Trophoblast cell (in vitro differentiated cells and primary cell): Measurements from ENCODE around the gene SLC16A2. TPM values are rescaled to one million over a fixed set of nuclear protein-coding genes. Genes with fewer than 3 reads are reported as not detected.

Experiments used
- DNase-seq, 2 donors: peaks; one replicate each; pipeline ENCODE4 v3.0.0-alpha.2; 2016
- H2AFZ ChIP-seq: 2 replicates; pipeline ENCODE4 v1.6.1; 2013; ENCODE audit warnings: low read length, moderate library complexity, mild to moderate bottlenecking; ENCODE audit not compliant: insufficient read depth, poor library complexity
- H2AK5ac ChIP-seq: 2 replicates; pipeline ENCODE4 v1.6.1; 2013; ENCODE audit warnings: mild to moderate bottlenecking, low read length
- H2BK120ac ChIP-seq: 2 replicates; pipeline ENCODE4 v1.6.1; 2013; ENCODE audit warnings: low read length, mild to moderate bottlenecking, moderate library complexity; ENCODE audit not compliant: insufficient read depth, poor library complexity
- H2BK12ac ChIP-seq: 2 replicates; pipeline ENCODE4 v1.6.1; 2013; ENCODE audit warnings: mild to moderate bottlenecking, low read length, moderate library complexity
- H2BK5ac ChIP-seq: 2 replicates; pipeline ENCODE4 v1.6.1; 2013; ENCODE audit warnings: low read length, low read depth, moderate library complexity, mild to moderate bottlenecking; ENCODE audit not compliant: poor library complexity
- H3K14ac ChIP-seq: 2 replicates; pipeline ENCODE4 v1.6.1; 2013; ENCODE audit warnings: mild to moderate bottlenecking, low read length
- H3K18ac ChIP-seq: 2 replicates; pipeline ENCODE4 v1.6.1; 2013; ENCODE audit warnings: mild to moderate bottlenecking, low read length
- H3K23ac ChIP-seq: 2 replicates; pipeline ENCODE4 v1.6.1; 2013; ENCODE audit warnings: low read length
- H3K27ac ChIP-seq: 2 replicates; pipeline ENCODE4 v1.5.1; 2013; ENCODE audit warnings: low read depth, mild to moderate bottlenecking, inconsistent platforms, low read length, moderate library complexity
- H3K27me3 ChIP-seq: 2 replicates; pipeline ENCODE4 v1.6.1; 2013; ENCODE audit warnings: inconsistent platforms, mild to moderate bottlenecking, low read length, moderate library complexity; ENCODE audit not compliant: insufficient read depth
- H3K36me3 ChIP-seq, 2 experiments: 1 replicate in 1 of 2; 2 replicates in 1 of 2; pipeline ENCODE4 v1.6.1; 2013; ENCODE audit warnings: low read length in 2 of 2, mild to moderate bottlenecking in 2 of 2, moderate library complexity in 1 of 2; ENCODE audit not compliant: insufficient read depth in 2 of 2, control insufficient read depth in 1 of 2
- H3K4ac ChIP-seq: 2 replicates; pipeline ENCODE4 v1.6.1; 2013; ENCODE audit warnings: low read depth, mild to moderate bottlenecking, low read length, moderate library complexity
- H3K4me1 ChIP-seq, 2 experiments: 1 replicate in 1 of 2; 2 replicates in 1 of 2; pipeline ENCODE4 v1.6.1; 2013; ENCODE audit warnings: low read length in 2 of 2, mild to moderate bottlenecking in 2 of 2, moderate library complexity in 1 of 2; ENCODE audit not compliant: insufficient read depth in 2 of 2, control insufficient read depth in 1 of 2
- H3K4me2 ChIP-seq: 2 replicates; pipeline ENCODE4 v1.6.1; 2013; ENCODE audit warnings: inconsistent platforms, mild to moderate bottlenecking, low read length, moderate library complexity
- H3K4me3 ChIP-seq: 2 replicates; pipeline ENCODE4 v1.5.1; 2013; ENCODE audit warnings: mild to moderate bottlenecking, low read depth, low read length, inconsistent platforms
- H3K79me1 ChIP-seq: one replicate; pipeline ENCODE4 v1.6.1; 2013; ENCODE audit warnings: low read length
- H3K79me2 ChIP-seq: 2 replicates; pipeline ENCODE4 v1.6.1; 2013; ENCODE audit warnings: low read length, mild to moderate bottlenecking; ENCODE audit not compliant: control insufficient read depth, insufficient read depth, poor library complexity
- H3K9ac ChIP-seq: 2 replicates; pipeline ENCODE4 v1.6.1; 2013; ENCODE audit warnings: mild to moderate bottlenecking, low read length
- H3K9me3 ChIP-seq: 2 replicates; pipeline ENCODE4 v1.6.1; 2013; ENCODE audit warnings: low read depth, mild to moderate bottlenecking, control low read depth, inconsistent platforms, low read length; ENCODE audit not compliant: insufficient read depth
- H4K12ac ChIP-seq: 2 replicates; pipeline ENCODE4 v1.6.1; 2013; ENCODE audit warnings: low read depth, mild to moderate bottlenecking, low read length, moderate library complexity
- H4K8ac ChIP-seq: 2 replicates; pipeline ENCODE4 v1.6.1; 2013; ENCODE audit warnings: low read depth, mild to moderate bottlenecking, low read length, moderate library complexity
- H4K91ac ChIP-seq: one replicate; pipeline ENCODE4 v1.6.1; 2013; ENCODE audit warnings: low read depth, mild to moderate bottlenecking, low read length, moderate library complexity
- WGBS: extraction: QIAGEN DNeasy Blood & Tissue Kit; methylation state at CpG from one replicate; pipeline ENCODE4 v1.1.7; 2013; ENCODE audit warnings: missing lambda C conversion rate; ENCODE audit not compliant: insufficient read length, insufficient coverage; ENCODE audit errors: extremely low coverage; 5-methylcytosine and 5-hydroxymethylcytosine counted together
- polyA plus RNA-seq: library from polyadenylated mRNA; stranded (reverse); fragments of 200-250 nt; gene quantifications from 2 replicates; pipeline ENCODE4 v1.2.3, GENCODE V29; 2013

Gene SLC16A2
- polyA plus RNA-seq = 6.3 and 7.0 TPM in 2 replicates

DNA sequence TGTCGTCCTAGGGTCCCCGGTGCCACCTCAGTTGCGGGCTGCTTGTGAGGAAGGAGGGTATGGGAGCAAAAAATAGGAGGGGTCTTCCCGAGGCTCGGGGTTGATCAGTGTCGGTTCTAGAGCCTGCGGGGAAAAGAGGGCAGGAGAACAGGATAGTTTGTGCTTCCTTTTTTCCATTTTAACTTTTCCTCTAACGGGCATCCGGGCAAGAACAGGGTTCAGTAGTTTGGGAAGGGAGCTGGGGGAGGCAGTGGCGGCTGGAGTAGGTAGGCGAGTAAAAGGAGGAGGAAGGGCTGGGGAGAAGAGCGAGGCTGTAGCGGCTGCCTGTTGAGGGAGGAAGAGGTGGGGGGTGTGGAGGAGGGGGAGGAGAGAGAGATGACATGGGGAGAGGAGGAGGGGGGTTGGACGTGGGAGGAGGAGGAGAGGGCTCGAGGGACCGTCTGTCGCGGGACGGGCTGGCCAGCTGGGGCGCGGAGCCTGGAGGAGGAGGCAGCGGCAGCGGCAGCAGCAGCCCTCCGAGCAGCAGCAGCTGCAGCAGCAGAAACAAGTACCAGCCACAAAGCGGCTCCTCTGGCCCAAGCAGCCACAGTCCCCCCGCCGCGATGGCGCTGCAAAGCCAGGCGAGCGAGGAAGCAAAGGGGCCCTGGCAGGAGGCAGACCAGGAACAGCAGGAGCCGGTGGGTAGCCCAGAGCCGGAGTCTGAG lies at the start of gene SLC16A2:
Gene SLC16A2 (plus strand): TSS at position 458 of the 704 bp plus-strand sequence. CDS start 145 bp downstream, at position 603.
- peak within 1 kb of the TSS; percentile 37 for H3K4ac ChIP-seq
- no peak within 1 kb of the TSS for H3K23ac ChIP-seq
- H2BK120ac ChIP-seq = peak within 1 kb of the TSS; percentile 53
- no CpG with 5 or more reads among the region's 33 CpGs for WGBS
- peak within 1 kb of the TSS; percentile 76 for H3K9ac ChIP-seq
- no peak within 1 kb of the TSS for H2BK12ac ChIP-seq
- H4K91ac ChIP-seq = peak within 1 kb of the TSS; percentile 85
- H3K4me2 ChIP-seq = peak within 1 kb of the TSS; percentile 93
- peak within 1 kb of the TSS; percentile 75 for H3K14ac ChIP-seq
- no peaks in the 10 kb centered on the region for H3K36me3 ChIP-seq
- no peaks in the 10 kb centered on the region for H3K79me2 ChIP-seq
- DNase-seq = peak; percentile 50 to 55
- peak within 1 kb of the TSS; percentile 92 for H2AFZ ChIP-seq
- peak within 1 kb of the TSS; percentile 40 for H3K27ac ChIP-seq
- peaks cover 7% of the 10 kb centered on the region for H3K79me1 ChIP-seq
- H2AK5ac ChIP-seq = peak within 1 kb of the TSS; percentile 9
- H4K12ac ChIP-seq = peak within 1 kb of the TSS; percentile 77
- no peaks in the 10 kb centered on the region for H3K9me3 ChIP-seq
- no peaks in the 10 kb centered on the region for H3K27me3 ChIP-seq
- H2BK5ac ChIP-seq = peak within 1 kb of the TSS; percentile 46
- peaks cover 6 to 17% of the 10 kb centered on the region in 2 experiments for H3K4me1 ChIP-seq
- H3K18ac ChIP-seq = peak within 1 kb of the TSS; percentile 54
- H3K4me3 ChIP-seq = peak within 1 kb of the TSS; percentile 72
- peak within 1 kb of the TSS; percentile 88 for H4K8ac ChIP-seq

DNA sequence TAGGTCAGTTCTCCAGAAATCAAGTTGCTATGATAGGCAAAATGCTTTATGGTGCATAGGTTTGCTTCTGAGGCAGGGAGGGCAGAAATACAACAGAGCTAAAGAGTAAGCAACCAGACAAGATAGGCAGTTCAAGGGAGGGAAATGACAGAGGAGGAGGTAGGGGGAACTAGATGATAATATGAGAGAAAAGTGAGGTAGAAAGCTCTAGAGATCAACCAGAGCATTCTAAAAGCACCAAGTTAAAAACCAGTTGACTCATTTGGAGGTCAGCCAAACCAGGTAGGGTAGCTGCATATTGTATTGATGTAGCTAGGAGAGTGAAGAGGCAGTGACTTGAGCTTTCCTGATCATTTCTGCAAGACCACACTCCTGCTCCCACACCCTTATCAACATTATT lies 49.0 kb upstream of the SLC16A2 start:
- H2BK120ac ChIP-seq = no peak overlapping the region
- no peak overlapping the region for H3K14ac ChIP-seq
- no peak overlapping the region for H3K23ac ChIP-seq
- no peak for DNase-seq
- H3K79me2 ChIP-seq = no peaks in the 10 kb centered on the region
- H3K4me2 ChIP-seq = no peak overlapping the region
- no peaks in the 10 kb centered on the region for H3K27me3 ChIP-seq
- H3K4ac ChIP-seq = no peak overlapping the region
- no peak overlapping the region for H3K4me3 ChIP-seq
- no peak overlapping the region for H3K18ac ChIP-seq
- H3K9ac ChIP-seq = no peak overlapping the region
- no peak overlapping the region for H2BK5ac ChIP-seq
- no peak overlapping the region for H4K12ac ChIP-seq
- no peaks in the 10 kb centered on the region for H3K4me1 ChIP-seq
- H2AK5ac ChIP-seq = no peak overlapping the region
- H2AFZ ChIP-seq = no peak overlapping the region
- no peak overlapping the region for H3K27ac ChIP-seq
- no peak overlapping the region for H2BK12ac ChIP-seq
- no peak overlapping the region for H4K8ac ChIP-seq
- no peak overlapping the region for H4K91ac ChIP-seq
- H3K79me1 ChIP-seq = no peaks in the 10 kb centered on the region
- H3K36me3 ChIP-seq = no peaks in the 10 kb centered on the region
- H3K9me3 ChIP-seq = no peaks in the 10 kb centered on the region

DNA sequence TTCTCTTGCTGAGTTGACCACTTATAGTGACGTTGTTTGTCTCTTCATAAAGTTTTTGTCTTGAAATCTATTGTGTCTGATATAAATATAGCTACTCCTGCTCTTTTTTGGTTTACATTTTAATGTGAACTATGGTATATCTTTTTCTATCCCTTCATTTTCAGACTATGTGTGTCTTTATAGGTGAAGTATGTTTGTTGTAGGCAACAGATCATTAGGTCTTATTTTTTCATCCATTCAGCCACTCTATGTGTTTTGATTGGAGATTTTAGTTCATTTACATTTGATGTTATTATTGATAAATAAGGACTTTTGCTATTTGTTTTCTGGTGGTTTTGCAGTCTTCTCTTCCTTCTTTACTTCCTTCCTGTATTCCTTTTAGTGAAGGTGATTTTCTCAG lies 44.0 kb upstream of the SLC16A2 start:
- Histone ChIP-seq H3K4me3 (no peak overlapping the region), H3K27me3 (no peaks in the 10 kb centered on the region), H2BK12ac (no peak overlapping the region), H4K12ac (no peak overlapping the region), H2BK5ac (no peak overlapping the region), H4K91ac (no peak overlapping the region), H4K8ac (no peak overlapping the region), H3K79me1 (no peaks in the 10 kb centered on the region), H3K9ac (no peak overlapping the region), H3K23ac (no peak overlapping the region), H3K27ac (no peak overlapping the region), H3K4ac (no peak overlapping the region), H3K9me3 (no peaks in the 10 kb centered on the region), H3K18ac (no peak overlapping the region), H3K4me2 (no peak overlapping the region), H3K14ac (no peak overlapping the region), H3K79me2 (no peaks in the 10 kb centered on the region), H2AK5ac (no peak overlapping the region), H2BK120ac (no peak overlapping the region), H2AFZ (no peak overlapping the region), H3K4me1 (no peaks in the 10 kb centered on the region), H3K36me3 (no peaks in the 10 kb centered on the region)
- DNase-seq = no peak
- WGBS = no CpG with 5 or more reads among the region's 1 CpG

- Histone ChIP-seq H3K27me3 (no peaks in the 10 kb centered on the region), H2AFZ (no peak overlapping the region), H2AK5ac (no peak overlapping the region), H3K4me2 (no peak overlapping the region), H3K36me3 (no peaks in the 10 kb centered on the region), H4K91ac (no peak overlapping the region), H2BK5ac (no peak overlapping the region), H3K27ac (no peak overlapping the region), H3K18ac (no peak overlapping the region), H3K4me1 (no peaks in the 10 kb centered on the region), H2BK12ac (no peak overlapping the region), H3K14ac (no peak overlapping the region), H3K23ac (no peak overlapping the region), H3K4ac (no peak overlapping the region), H3K79me2 (no peaks in the 10 kb centered on the region), H3K79me1 (no peaks in the 10 kb centered on the region), H3K9ac (no peak overlapping the region), H4K12ac (no peak overlapping the region), H3K9me3 (no peaks in the 10 kb centered on the region), H3K4me3 (no peak overlapping the region), H2BK120ac (no peak overlapping the region), H4K8ac (no peak overlapping the region)
- no CpG with 5 or more reads among the region's 2 CpGs for WGBS
- DNase-seq = peak; percentile 62 to 76
Observed at GRCh38 chrX:74382613-74383012, 38.7 kb upstream of the SLC16A2 start.
